ENCODE measurements around the gene FAM229B.
A peak's percentile ranks its signal among the peaks of the same experiment; 100 is the strongest.

DNA sequence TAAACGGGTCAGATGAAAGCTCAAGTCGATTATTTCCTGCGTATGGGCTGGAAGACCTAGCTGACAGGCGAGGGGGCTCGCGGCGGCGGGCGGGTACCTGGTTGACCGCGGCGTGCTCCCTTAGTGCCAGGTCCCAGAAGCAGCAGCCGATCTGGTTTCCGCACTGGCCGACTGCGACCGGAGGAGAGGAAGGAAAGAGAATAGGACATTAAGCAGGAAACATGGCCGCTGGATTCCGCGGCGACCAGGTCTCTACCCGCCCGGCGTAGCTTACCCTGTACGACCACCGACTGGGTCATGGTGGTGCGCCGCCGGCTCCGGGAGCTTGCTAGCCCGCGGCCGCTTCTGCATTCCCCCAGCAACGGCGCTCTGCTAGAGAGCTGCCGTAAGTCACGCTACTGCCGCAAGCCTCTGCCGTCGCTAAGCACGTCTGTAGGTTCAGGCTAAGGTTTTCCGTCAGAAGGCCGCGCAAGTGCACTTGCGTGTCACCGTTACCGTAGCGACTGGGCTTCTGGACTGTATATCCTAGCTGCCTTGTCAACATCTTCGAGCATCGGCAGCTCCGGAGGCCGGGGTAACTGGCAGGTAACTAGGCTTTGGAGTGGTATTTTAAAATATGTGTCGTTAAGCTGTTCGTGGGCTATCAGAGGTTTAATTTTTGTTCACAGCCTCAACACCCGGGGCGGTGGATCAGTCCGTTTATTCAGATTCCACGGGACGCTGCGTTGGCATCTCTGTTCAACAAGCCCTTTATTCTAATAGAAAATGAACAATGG, at the start of gene FAM229B, which contains the start of gene TUBE1:
- TF ChIP-seq CTCF (IDR thresholded peaks at IDR 0.05) (peak in 4 of 7 experiments; percentile 13 to 24 (median 13)), POLR2A (IDR thresholded peaks at IDR 0.05) (peak; percentile 65 to 90 (median 86))

All from body of pancreas (tissue), 4 donors.